Neutrophil (primary cell): ENCODE measurements around the gene TTLL9.

Source experiments
- H3K27ac ChIP-seq: fragments of 200-600 bp; sonication (generic); 2 replicates; pipeline ENCODE4 v1.5.1; 2016; ENCODE audit warnings: mild to moderate bottlenecking, moderate library complexity
- H3K27me3 ChIP-seq: fragments of 200-600 bp; sonication (generic); 2 replicates; pipeline ENCODE4 v1.6.0; 2016; ENCODE audit warnings: mild to moderate bottlenecking
- H3K36me3 ChIP-seq: fragments of 200-600 bp; sonication (generic); 2 replicates; pipeline ENCODE4 v1.5.1; 2017
- H3K4me1 ChIP-seq, 2 experiments: fragments of 200-600 bp in 1 of 2; sonication (generic) in 1 of 2; 1 replicate in 1 of 2; 2 replicates in 1 of 2; pipeline versions ENCODE4 v1.5.1 to v1.6.1; 2013 to 2016; ENCODE audit warnings: low read depth in 1 of 2, low read length in 1 of 2, mild to moderate bottlenecking in 1 of 2, moderate library complexity in 1 of 2; ENCODE audit not compliant: control insufficient read depth in 1 of 2, insufficient read depth in 1 of 2
- H3K4me3 ChIP-seq, 2 experiments: fragments of 200-600 bp in 1 of 2; sonication (generic) in 1 of 2; 1 replicate in 1 of 2; 2 replicates in 1 of 2; pipeline ENCODE4 v1.5.1; 2013 to 2016; ENCODE audit warnings: low read depth in 1 of 2, low read length in 1 of 2, mild to moderate bottlenecking in 1 of 2, moderate library complexity in 1 of 2
- H3K9me3 ChIP-seq: fragments of 200-600 bp; sonication (generic); 2 replicates; pipeline ENCODE4 v1.5.1; 2016
- CTCF ChIP-seq: fragments of 200-600 bp; sonication (generic); IDR thresholded peaks from 2 replicates; pipeline ENCODE4 v1.5.1; 2016; ENCODE audit warnings: antibody characterized with exemption

TTLL9 gene

GRCh38 chr20:31951203-31951529 is 80.7 kb downstream of the TTLL9 start:
- TF ChIP-seq CTCF: no peak
- H3K9me3 ChIP-seq: no peaks in the 10 kb centered on the region
- peak overlapping the region; percentile 90 to 94 for H3K4me3 ChIP-seq
- peaks cover 30% of the 10 kb centered on the region for H3K36me3 ChIP-seq
- H3K27ac ChIP-seq: peak overlapping the region; percentile 64
- peaks cover 21% of the 10 kb centered on the region for H3K27me3 ChIP-seq
- H3K4me1 ChIP-seq: peaks cover 10 to 15% of the 10 kb centered on the region in 2 experiments

GRCh38 chr20:31951530-31952453 is 81.4 kb downstream of the TTLL9 start, which contains the start of gene PDRG1:
Gene PDRG1 (minus strand): TSS chr20:31952046. CDS start chr20:31951961, 85 bp downstream.
- peaks cover 10 to 15% of the 10 kb centered on the region in 2 experiments for H3K4me1 ChIP-seq
- no peaks in the 10 kb centered on the region for H3K9me3 ChIP-seq
- H3K4me3 ChIP-seq: peak within 1 kb of the TSS; percentile 90 to 94
- TF ChIP-seq CTCF: peak; percentile 95
- peaks cover 24% of the 10 kb centered on the region for H3K36me3 ChIP-seq
- H3K27me3 ChIP-seq: peaks cover 27% of the 10 kb centered on the region
- peak within 1 kb of the TSS; percentile 64 for H3K27ac ChIP-seq

GRCh38 chr20:31953556-31954148 is 83.2 kb downstream of the TTLL9 start:
- H3K9me3 ChIP-seq: no peaks in the 10 kb centered on the region
- peaks cover 5% of the 10 kb centered on the region for H3K36me3 ChIP-seq
- peaks cover 10 to 15% of the 10 kb centered on the region in 2 experiments for H3K4me1 ChIP-seq
- no peak for TF ChIP-seq CTCF
- H3K27me3 ChIP-seq: peaks cover 42% of the 10 kb centered on the region
- H3K27ac ChIP-seq: no peak overlapping the region
- H3K4me3 ChIP-seq: no peak overlapping the region

GRCh38 chr20:31954500-31954899 is 84.1 kb downstream of the TTLL9 start:
- no peaks in the 10 kb centered on the region for H3K36me3 ChIP-seq
- no peak for TF ChIP-seq CTCF
- H3K9me3 ChIP-seq: no peaks in the 10 kb centered on the region
- peaks cover 47% of the 10 kb centered on the region for H3K27me3 ChIP-seq
- no peak overlapping the region for H3K27ac ChIP-seq
- H3K4me1 ChIP-seq: peaks cover 10 to 15% of the 10 kb centered on the region in 2 experiments
- no peak overlapping the region for H3K4me3 ChIP-seq

- peaks cover 0 to 4% of the 10 kb centered on the region in 2 experiments for H3K4me1 ChIP-seq
- no peak overlapping the region for H3K27ac ChIP-seq
- H3K9me3 ChIP-seq: no peaks in the 10 kb centered on the region
- peaks cover 66% of the 10 kb centered on the region for H3K27me3 ChIP-seq
- no peak for TF ChIP-seq CTCF
- no peaks in the 10 kb centered on the region for H3K36me3 ChIP-seq
- no peak overlapping the region for H3K4me3 ChIP-seq
These were observed 86.4 kb downstream of the TTLL9 start for GRCh38 chr20:31956556-31957526.
